Fibroblast of peridontal ligament (primary cell): Measurements from ENCODE around the gene PIGL.
A peak's percentile ranks its signal among the peaks of the same experiment; 100 is the strongest.
"Not testable (repeated sequence)": the region's sequence is repeated elsewhere in the genome, so short reads cannot be mapped to it uniquely, and the experiment has no call there.

Source experiments
- DNase-seq: peaks from one replicate; pipeline ENCODE4 v3.0.0-alpha.2; 2010; ENCODE audit errors: extremely low read depth

PIGL gene

GRCh38 chr17:16216341-16217001 is 539 bp upstream of the PIGL start:
- not testable (repeated sequence) for DNase-seq

GRCh38 chr17:16222406-16222805 is 5.4 kb downstream of the PIGL start:
- peak; percentile 49 for DNase-seq

- not testable (repeated sequence) for DNase-seq
Observed at GRCh38 chr17:16229912-16230561, 13.0 kb downstream of the PIGL start.

GRCh38 chr17:16232391-16232790 is 15.4 kb downstream of the PIGL start:
- no peak for DNase-seq

GRCh38 chr17:16239931-16240330 is 22.9 kb downstream of the PIGL start:
- DNase-seq = no peak

- DNase-seq = no peak
Observed at GRCh38 chr17:16241906-16242399, 24.9 kb downstream of the PIGL start.

GRCh38 chr17:16243385-16243784 is 26.4 kb downstream of the PIGL start:
- DNase-seq = no peak

GRCh38 chr17:16243801-16244567 is 27.0 kb downstream of the PIGL start:
- DNase-seq = no peak

GRCh38 chr17:16247586-16247984 is 30.6 kb downstream of the PIGL start:
- no peak for DNase-seq

- peak; percentile 52 for DNase-seq
Observed at GRCh38 chr17:16250635-16251034, 33.6 kb downstream of the PIGL start.

GRCh38 chr17:16251043-16251442 is 34.0 kb downstream of the PIGL start:
- DNase-seq = no peak

- no peak for DNase-seq
Observed at GRCh38 chr17:16251556-16251955, 34.5 kb downstream of the PIGL start.

- DNase-seq = no peak
Observed at GRCh38 chr17:16254773-16255400, 37.9 kb downstream of the PIGL start.

GRCh38 chr17:16255481-16255921 is 38.5 kb downstream of the PIGL start:
- DNase-seq = peak; percentile 69

- DNase-seq = peak; percentile 74
Observed at GRCh38 chr17:16258901-16259300, 41.9 kb downstream of the PIGL start.

GRCh38 chr17:16259926-16260325 is 42.9 kb downstream of the PIGL start:
- no peak for DNase-seq

GRCh38 chr17:16261049-16261448 is 44.0 kb downstream of the PIGL start:
- no peak for DNase-seq

GRCh38 chr17:16262201-16262600 is 45.2 kb downstream of the PIGL start:
- no peak for DNase-seq

GRCh38 chr17:16267174-16267573 is 50.2 kb downstream of the PIGL start:
- DNase-seq = no peak

- DNase-seq = peak; percentile 77
Observed at GRCh38 chr17:16269658-16270057, 52.6 kb downstream of the PIGL start.

- no peak for DNase-seq
Observed at GRCh38 chr17:16272111-16272840, 55.3 kb downstream of the PIGL start.
